GM12875 (cell line): Measurements from ENCODE around the gene BRSK2.

Source experiments
- H3K4me3 ChIP-seq: one replicate; pipeline ENCODE4 v1.5.1; 2011; ENCODE audit warnings: low read depth, low read length, control low read depth
- CTCF ChIP-seq: IDR thresholded peaks from 2 replicates; pipeline ENCODE4 v1.5.1; 2011; ENCODE audit warnings: low read depth, mild to moderate bottlenecking, control low read depth, inconsistent platforms, low read length, moderate library complexity, borderline replicate concordance; ENCODE audit not compliant: insufficient read depth

BRSK2 gene

GRCh38 chr11:1368216-1368615 is 21.5 kb upstream of the BRSK2 start:
- H3K4me3 ChIP-seq, result no peak overlapping the region
- TF ChIP-seq CTCF, result no peak

- no peak overlapping the region for H3K4me3 ChIP-seq
- TF ChIP-seq CTCF, result no peak
Measured at GRCh38 chr11:1368966-1369365, 20.8 kb upstream of the BRSK2 start.

GRCh38 chr11:1369371-1370005 is 20.2 kb upstream of the BRSK2 start:
- H3K4me3 ChIP-seq, result no peak overlapping the region
- TF ChIP-seq CTCF, result no peak

- no peak for TF ChIP-seq CTCF
- no peak overlapping the region for H3K4me3 ChIP-seq
Measured at GRCh38 chr11:1370186-1371025, 19.3 kb upstream of the BRSK2 start.

- no peak for TF ChIP-seq CTCF
- no peak overlapping the region for H3K4me3 ChIP-seq
Measured at GRCh38 chr11:1371026-1371325, 18.8 kb upstream of the BRSK2 start.

GRCh38 chr11:1371377-1371776 is 18.4 kb upstream of the BRSK2 start:
- no peak overlapping the region for H3K4me3 ChIP-seq
- no peak for TF ChIP-seq CTCF
